Heart right ventricle (tissue), 16 donors: ENCODE results near the gene ERG28. TPM values are rescaled to one million over a fixed set of nuclear protein-coding genes. Genes with fewer than 3 reads are reported as not detected.

Experiments
- ATAC-seq, 8 donors: fragments of 200-7000 bp; cut with Tn5 transposase; one replicate each; pipeline ENCODE4 v1.9.1; 2020; ENCODE audit warnings: mild to moderate bottlenecking in 8 of 8, moderate library complexity in 8 of 8, moderate number of reproducible peaks in 1 of 8
- DNase-seq, 2 donors: peaks; one replicate each; pipeline ENCODE4 v3.0.0-alpha.2; 2020
- H3K27ac ChIP-seq, 10 donors: fragments of 200-600 bp; sonication (generic) in 2 of 10; one replicate each; pipeline versions ENCODE4 v1.5.0 to v1.8.0; 2020 to 2022; ENCODE audit warnings: mild to moderate bottlenecking in 3 of 10
- H3K27me3 ChIP-seq, 7 donors: fragments of 200-600 bp; one replicate each; pipeline ENCODE4 v1.8.0; 2021 to 2022; ENCODE audit warnings: mild to moderate bottlenecking in 2 of 7
- H3K36me3 ChIP-seq, 9 donors: fragments of 200-600 bp; sonication (generic) in 1 of 9; one replicate each; pipeline versions ENCODE4 v1.5.0 to v1.8.0; 2020 to 2022; ENCODE audit warnings: mild to moderate bottlenecking in 2 of 9
- H3K4me1 ChIP-seq, 9 donors: fragments of 200-600 bp; sonication (generic) in 1 of 9; one replicate each; pipeline versions ENCODE4 v1.5.0 to v1.8.0; 2020 to 2022; ENCODE audit warnings: mild to moderate bottlenecking in 4 of 9
- H3K4me3 ChIP-seq, 10 donors: fragments of 200-600 bp; sonication (generic) in 2 of 10; one replicate each; pipeline versions ENCODE4 v1.5.0 to v1.8.0; 2020 to 2022; ENCODE audit warnings: mild to moderate bottlenecking in 7 of 10, moderate library complexity in 2 of 10
- H3K9me3 ChIP-seq, 11 donors: fragments of 200-600 bp in 10 of 11; sonication (generic) in 2 of 11; one replicate each; pipeline versions ENCODE4 v1.5.0 to v1.8.0; 2013 to 2022; ENCODE audit warnings: mild to moderate bottlenecking in 2 of 11, control low read depth in 1 of 11, moderate library complexity in 1 of 11
- WGBS, 2 donors: extraction: QIAGEN DNeasy Blood & Tissue Kit; methylation state at CpG; one replicate each; pipeline ENCODE4 v1.1.7; 2013; ENCODE audit warnings: inconsistent platforms in 1 of 2; 5-methylcytosine and 5-hydroxymethylcytosine counted together
- intact Hi-C, 10 donors: fragments of 100-400 bp; cut with DNase I; formaldehyde crosslinking; loops; one replicate each; pipeline versions ENCODE4 v1.11.1 to v1.14.2; 2022
- polyA plus RNA-seq, 2 donors: library from polyadenylated mRNA; stranded (reverse); fragments of 200-250 nt; gene quantifications; one replicate each; pipeline ENCODE4 v1.2.3, GENCODE V29; 2013
- total RNA-seq, 10 donors: library from RNA; stranded (reverse); fragmentation: NEBNext Ultra II Directional in 3 of 10; extraction: Animal tissue kit (Norgen Biotek cat#: 25700) in 3 of 10; gene quantifications; one replicate each; pipeline versions ENCODE4 v1.2.1 to v1.2.4, GENCODE V29; 2021 to 2023
- TF ChIP-seq, protein P1 (sequence below), 9 donors: fragments of 200-600 bp; sonication (generic) in 2 of 9; IDR thresholded peaks; one replicate each; pipeline versions ENCODE4 v1.5.0 to v1.8.0; 2021 to 2022; ENCODE audit warnings: antibody characterized with exemption in 9 of 9, mild to moderate bottlenecking in 5 of 9, moderate library complexity in 1 of 9
- donor health status: Arrhythmogenic right ventricular cardiomyopathy.
- donor health status: ischemic (EF 13 %, LVEDD 7.1; RV severe dilation, severe dysfunction).
- donor health status: healthy with polysubstance abuse.
- donor health status: DM: no; HTN: yes; CAD: no.
- donor health status: DM: no; HTN: no; CAD: no.
- donor health status: ischemic (EF 25% LVEDD 6.9; RV normal size, moderate dysfunction).
- donor health status: ischemic (EF 25% LVEDD 5.7; RV mildly dilated, moderate dysfunction).
- donor health status: healthy.
- donor health status: DM: yes; HTN: yes; CAD: no.
- donor health status: Ischemic cardiomyopathy.
- donor health status: ischemic (EF 35%, LVEDD 5.7; RV mildly dilated, moderate dysfunction).
- donor health status: nonischemic (EF 11% LVEDD 7.7; RV severe dilation, severe dysfunction).
- donor health status: DM: yes; HTN: yes; CAD: no.
- donor health status: PGD.
- donor health status: ischemic (EF 29% LVEDD 5.4; RV normal size, mild dysfunction).
- donor health status: nonischemic (EF 23%, LVEDD 6.1; RV moderate dilation, normal function).

Gene ERG28
- total and polyA plus RNA-seq, 12 donors, result 6.3 to 14.6 (median 6.9) TPM

- intact Hi-C loops, result no loop called here
- H3K27me3 ChIP-seq, result no peaks in the 10 kb centered on the region
- TF ChIP-seq, protein P1, sequence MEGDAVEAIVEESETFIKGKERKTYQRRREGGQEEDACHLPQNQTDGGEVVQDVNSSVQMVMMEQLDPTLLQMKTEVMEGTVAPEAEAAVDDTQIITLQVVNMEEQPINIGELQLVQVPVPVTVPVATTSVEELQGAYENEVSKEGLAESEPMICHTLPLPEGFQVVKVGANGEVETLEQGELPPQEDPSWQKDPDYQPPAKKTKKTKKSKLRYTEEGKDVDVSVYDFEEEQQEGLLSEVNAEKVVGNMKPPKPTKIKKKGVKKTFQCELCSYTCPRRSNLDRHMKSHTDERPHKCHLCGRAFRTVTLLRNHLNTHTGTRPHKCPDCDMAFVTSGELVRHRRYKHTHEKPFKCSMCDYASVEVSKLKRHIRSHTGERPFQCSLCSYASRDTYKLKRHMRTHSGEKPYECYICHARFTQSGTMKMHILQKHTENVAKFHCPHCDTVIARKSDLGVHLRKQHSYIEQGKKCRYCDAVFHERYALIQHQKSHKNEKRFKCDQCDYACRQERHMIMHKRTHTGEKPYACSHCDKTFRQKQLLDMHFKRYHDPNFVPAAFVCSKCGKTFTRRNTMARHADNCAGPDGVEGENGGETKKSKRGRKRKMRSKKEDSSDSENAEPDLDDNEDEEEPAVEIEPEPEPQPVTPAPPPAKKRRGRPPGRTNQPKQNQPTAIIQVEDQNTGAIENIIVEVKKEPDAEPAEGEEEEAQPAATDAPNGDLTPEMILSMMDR (IDR thresholded peaks at IDR 0.05), result no peak
- DNase-seq (no peak), ATAC-seq (no peak)
- H3K9me3 ChIP-seq, result no peaks in the 10 kb centered on the region
- H3K27ac ChIP-seq, result peak overlapping the region in 2 of 10 donors; percentile 53 to 60
- WGBS, 2 donors, result 95 to 100% methylated on average over 1 of the region's 1 CpG
- H3K4me1 ChIP-seq, result peaks cover 0 to 32% (median 14%) of the 10 kb centered on the region in 9 donors
- H3K36me3 ChIP-seq, result no peaks in the 10 kb centered on the region
- H3K4me3 ChIP-seq, result no peak overlapping the region
Observed at GRCh38 chr14:75619548-75619947, 41.1 kb downstream of the ERG28 start.

- ATAC-seq (peak; percentile 36 to 69 (median 62)), DNase-seq (peak in 1 of 2 donors; percentile 18)
- no peaks in the 10 kb centered on the region for H3K36me3 ChIP-seq
- 74 to 81% methylated on average over 4 of the region's 4 CpGs for WGBS, 2 donors
- H3K27me3 ChIP-seq, result no peaks in the 10 kb centered on the region
- no peaks in the 10 kb centered on the region for H3K9me3 ChIP-seq
- intact Hi-C loops, result no loop called here
- H3K27ac ChIP-seq, result peak overlapping the region in 1 of 10 donors; percentile 89
- peaks cover 0 to 57% (median 17%) of the 10 kb centered on the region in 9 donors for H3K4me1 ChIP-seq
- TF ChIP-seq, protein P1 (IDR thresholded peaks at IDR 0.05), result no peak
- no peak overlapping the region for H3K4me3 ChIP-seq
Observed at GRCh38 chr14:75615200-75615599, 45.5 kb downstream of the ERG28 start.

- TF ChIP-seq, protein P1 (IDR thresholded peaks at IDR 0.05), result no peak
- ATAC-seq, result no peak
- Histone ChIP-seq H3K36me3 (no peaks in the 10 kb centered on the region), H3K9me3 (no peaks in the 10 kb centered on the region), H3K4me3 (no peak overlapping the region), H3K27ac (peak overlapping the region in 1 of 10 donors; percentile 89), H3K4me1 (peaks cover 0 to 57% (median 13%) of the 10 kb centered on the region in 9 donors), H3K27me3 (no peaks in the 10 kb centered on the region)
- intact Hi-C loops, result loop anchor here in 1 of 10 donors (5.0 kb wide), 1 partner anchor 1662 kb away; the partner anchor contains the start of genes COQ6 and FAM161B
- DNase-seq, result no peak
- WGBS, 2 donors, result 64 to 69% methylated on average over 4 of the region's 4 CpGs
Observed at GRCh38 chr14:75614179-75614578, 46.5 kb downstream of the ERG28 start.

DNA sequence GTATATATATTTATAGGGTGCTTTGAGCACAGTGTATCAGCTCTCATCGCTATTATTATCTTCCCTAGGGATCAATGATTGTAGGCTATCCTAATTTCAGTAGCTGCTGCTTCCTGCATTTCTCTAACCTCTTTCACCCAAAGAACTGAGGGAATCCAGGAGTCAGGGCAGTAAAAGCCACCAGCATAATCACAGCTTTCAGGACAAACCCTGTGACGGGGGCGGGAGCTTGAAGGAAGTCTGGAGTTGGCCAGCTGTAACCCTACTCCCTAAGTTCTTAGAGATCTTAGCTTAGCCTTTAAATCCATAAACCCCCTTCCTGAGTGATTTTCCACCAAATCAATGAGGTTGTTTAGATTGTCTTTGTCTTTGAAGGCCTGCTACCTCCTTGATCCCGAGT lies 48.5 kb downstream of the ERG28 start:
- 76 to 81% methylated on average over 4 of the region's 4 CpGs for WGBS, 2 donors
- H3K27ac ChIP-seq, result peak overlapping the region in 1 of 10 donors; percentile 81

More for the DNA sequence above, 48.5 kb downstream of the ERG28 start:
- TF ChIP-seq, protein P1 (IDR thresholded peaks at IDR 0.05), result no peak
- intact Hi-C loops, result loop anchor here in 1 of 10 donors (5.0 kb wide), 1 partner anchor 1660 kb away; the partner anchor contains the start of genes COQ6 and FAM161B
- Histone ChIP-seq H3K9me3 (peaks cover 0 to 11% (median 0%) of the 10 kb centered on the region in 11 donors), H3K4me3 (no peak overlapping the region), H3K27me3 (no peaks in the 10 kb centered on the region), H3K4me1 (peaks cover 0 to 61% (median 14%) of the 10 kb centered on the region in 9 donors), H3K36me3 (no peaks in the 10 kb centered on the region)
- DNase-seq (no peak), ATAC-seq (no peak)
